Fibroblast of villous mesenchyme (primary cell): ENCODE data around the gene ZCWPW1. TPM values are rescaled to one million over a fixed set of nuclear protein-coding genes. Genes with fewer than 3 reads are reported as not detected.

Experiments used
- DNase-seq: peaks from one replicate; pipeline ENCODE4 v3.0.0-alpha.2; 2010; ENCODE audit warnings: low read depth
- H3K4me3 ChIP-seq: 2 replicates; pipeline ENCODE4 v1.5.1; 2011; ENCODE audit warnings: low read depth, mild to moderate bottlenecking, low read length
- total RNA-seq: library from RNA; depleted of rRNA; stranded (reverse); fragments of >200 nt; gene quantifications from 2 replicates; pipeline ENCODE4 v1.2.3, GENCODE V29; 2012
- TF ChIP-seq, protein P1 (sequence below): IDR thresholded peaks from 2 replicates; pipeline ENCODE4 v1.5.1; 2012; ENCODE audit warnings: low read depth, mild to moderate bottlenecking, low read length; ENCODE audit not compliant: insufficient read depth

The ZCWPW1 gene
- total RNA-seq, 1 donor: 0.43 TPM

DNA sequence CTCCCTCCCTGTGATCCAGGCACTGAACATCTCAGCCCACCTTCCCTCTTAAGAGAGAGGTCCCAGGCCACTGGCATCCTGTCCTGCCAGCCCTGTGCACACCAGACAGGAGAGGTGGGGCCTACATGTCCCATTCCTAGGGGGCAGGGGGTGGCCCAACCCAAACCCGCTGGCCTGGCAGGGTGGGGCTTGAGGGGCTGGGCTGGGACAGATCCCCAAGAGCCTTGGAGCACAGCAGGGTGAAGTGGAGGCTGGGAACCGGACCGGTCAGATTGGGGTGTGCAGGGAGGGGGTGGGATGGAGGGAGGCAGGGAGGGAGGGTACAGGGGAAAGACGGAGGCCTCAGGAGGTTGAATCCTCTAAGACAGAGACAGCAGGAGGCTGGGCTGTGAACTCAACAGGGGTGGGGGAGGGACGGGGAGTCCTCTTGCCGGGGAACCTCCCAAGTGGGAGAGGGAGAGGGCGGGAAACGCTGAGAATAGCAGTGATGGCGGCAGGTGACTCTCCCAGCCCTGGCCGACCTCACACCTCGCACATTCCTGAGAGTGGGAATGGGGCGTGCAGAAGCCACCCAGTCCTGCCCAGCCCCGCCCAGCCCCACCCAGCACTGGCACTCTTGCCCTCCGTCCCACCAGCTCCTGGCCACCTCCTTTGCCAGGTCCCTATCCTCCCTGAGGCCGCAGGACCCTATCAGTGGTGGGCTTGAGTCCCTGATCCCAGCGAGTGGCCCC lies 43.8 kb upstream of the ZCWPW1 start:
- H3K4me3 ChIP-seq: no peak overlapping the region
- DNase-seq: no peak
- TF ChIP-seq, protein P1, sequence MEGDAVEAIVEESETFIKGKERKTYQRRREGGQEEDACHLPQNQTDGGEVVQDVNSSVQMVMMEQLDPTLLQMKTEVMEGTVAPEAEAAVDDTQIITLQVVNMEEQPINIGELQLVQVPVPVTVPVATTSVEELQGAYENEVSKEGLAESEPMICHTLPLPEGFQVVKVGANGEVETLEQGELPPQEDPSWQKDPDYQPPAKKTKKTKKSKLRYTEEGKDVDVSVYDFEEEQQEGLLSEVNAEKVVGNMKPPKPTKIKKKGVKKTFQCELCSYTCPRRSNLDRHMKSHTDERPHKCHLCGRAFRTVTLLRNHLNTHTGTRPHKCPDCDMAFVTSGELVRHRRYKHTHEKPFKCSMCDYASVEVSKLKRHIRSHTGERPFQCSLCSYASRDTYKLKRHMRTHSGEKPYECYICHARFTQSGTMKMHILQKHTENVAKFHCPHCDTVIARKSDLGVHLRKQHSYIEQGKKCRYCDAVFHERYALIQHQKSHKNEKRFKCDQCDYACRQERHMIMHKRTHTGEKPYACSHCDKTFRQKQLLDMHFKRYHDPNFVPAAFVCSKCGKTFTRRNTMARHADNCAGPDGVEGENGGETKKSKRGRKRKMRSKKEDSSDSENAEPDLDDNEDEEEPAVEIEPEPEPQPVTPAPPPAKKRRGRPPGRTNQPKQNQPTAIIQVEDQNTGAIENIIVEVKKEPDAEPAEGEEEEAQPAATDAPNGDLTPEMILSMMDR: no peak

DNA sequence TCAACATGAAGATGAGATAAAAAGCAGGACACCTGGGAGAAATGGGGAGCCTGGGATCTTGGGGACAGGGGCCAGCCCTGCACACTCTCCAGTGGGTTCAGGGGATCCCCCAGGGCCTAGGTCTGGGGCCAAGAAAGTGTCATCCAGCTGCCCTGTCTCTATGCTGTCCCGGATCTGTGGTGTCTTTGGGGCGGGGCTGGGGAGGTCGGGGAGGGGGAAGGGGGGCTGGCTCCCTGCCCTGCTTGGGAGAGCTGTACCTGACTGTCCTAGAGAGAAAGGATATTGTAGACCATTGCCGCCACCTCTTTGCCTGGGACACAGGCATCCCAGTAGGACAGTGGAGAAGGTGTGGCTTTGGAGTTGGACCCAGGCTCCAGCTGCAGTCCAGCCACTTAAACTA lies 42.5 kb upstream of the ZCWPW1 start:
- TF ChIP-seq, protein P1: no peak
- no peak for DNase-seq
- H3K4me3 ChIP-seq: no peak overlapping the region

DNA sequence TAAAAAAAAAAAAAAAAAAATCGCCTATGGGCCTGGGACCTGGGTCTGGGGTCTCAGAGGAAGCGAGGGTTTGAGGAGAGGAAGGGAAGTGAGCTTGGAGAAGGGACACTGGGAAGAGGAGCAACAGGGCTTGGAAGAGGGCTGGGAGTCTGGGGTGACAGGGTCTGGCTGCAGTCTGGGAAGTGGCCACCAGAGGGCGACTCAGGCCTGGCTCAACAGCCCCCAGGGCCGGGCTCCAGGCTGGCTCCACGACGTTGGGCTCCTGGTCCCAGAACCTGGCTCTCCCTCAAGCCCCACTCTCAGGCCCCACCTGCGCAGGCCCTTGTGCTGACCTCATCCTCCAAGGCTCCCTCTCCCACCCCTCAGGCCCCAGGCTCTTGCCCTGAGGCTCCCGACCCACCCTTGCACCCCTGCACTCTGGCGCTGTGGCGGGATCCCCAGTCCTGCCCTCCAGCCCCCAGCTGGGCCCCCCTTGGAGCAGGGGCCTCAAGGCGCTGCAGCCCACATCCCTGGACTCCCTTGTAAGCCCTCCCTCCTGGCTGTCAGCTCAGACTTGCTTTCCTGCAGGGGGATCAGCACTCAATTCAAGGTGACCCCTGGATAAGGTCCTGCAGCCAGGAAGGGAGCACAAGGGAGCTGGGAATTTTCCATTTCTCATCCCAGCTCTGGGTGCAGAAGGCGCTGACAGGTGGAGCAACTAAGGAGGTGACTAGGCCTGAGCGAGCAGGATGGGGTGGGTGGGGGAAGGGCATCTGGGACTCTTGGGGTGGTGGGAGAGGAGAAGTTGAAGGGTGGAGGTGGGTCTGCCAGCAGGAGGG lies 40.9 kb upstream of the ZCWPW1 start:
- DNase-seq: peak; percentile 71
- no peak overlapping the region for H3K4me3 ChIP-seq
- TF ChIP-seq, protein P1: peak; percentile 95

DNA sequence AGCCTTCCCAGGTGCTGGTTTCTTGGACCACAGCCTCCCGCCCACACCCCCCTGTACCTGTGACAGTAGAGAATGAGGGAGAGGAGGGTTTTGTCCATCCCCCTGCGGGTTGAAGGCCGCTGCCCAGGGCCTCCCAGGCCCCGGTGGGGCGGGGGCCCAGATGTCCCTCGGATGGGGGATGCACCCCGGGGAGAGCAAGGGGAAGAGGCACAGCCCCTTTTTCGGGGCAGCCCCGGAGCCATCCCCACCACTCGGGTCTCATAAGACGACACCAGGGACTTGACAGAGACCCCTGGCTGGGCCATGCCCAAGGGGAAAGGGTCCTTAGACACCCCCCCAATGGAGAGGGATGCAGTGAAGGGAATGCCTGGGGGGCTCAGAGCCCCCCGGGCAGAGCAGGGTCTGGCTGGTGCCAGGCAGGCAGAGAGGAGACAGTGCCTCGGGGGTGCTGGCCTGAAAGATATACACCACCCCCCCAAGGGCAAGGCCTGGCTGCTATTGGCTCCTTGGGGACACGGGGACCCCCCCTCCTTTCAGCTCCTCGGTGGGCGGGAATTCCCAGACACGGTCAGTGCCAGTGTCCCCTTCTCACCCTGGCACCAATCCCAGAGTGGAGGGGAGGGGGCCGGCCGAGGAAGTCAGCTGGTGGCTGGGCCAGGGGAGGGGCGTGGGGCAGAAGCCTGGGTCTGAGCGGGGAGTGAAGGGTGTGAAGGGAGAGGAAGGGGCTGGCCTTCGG lies 39.3 kb upstream of the ZCWPW1 start:
- DNase-seq: no peak
- H3K4me3 ChIP-seq: no peak overlapping the region
- TF ChIP-seq, protein P1: no peak

DNA sequence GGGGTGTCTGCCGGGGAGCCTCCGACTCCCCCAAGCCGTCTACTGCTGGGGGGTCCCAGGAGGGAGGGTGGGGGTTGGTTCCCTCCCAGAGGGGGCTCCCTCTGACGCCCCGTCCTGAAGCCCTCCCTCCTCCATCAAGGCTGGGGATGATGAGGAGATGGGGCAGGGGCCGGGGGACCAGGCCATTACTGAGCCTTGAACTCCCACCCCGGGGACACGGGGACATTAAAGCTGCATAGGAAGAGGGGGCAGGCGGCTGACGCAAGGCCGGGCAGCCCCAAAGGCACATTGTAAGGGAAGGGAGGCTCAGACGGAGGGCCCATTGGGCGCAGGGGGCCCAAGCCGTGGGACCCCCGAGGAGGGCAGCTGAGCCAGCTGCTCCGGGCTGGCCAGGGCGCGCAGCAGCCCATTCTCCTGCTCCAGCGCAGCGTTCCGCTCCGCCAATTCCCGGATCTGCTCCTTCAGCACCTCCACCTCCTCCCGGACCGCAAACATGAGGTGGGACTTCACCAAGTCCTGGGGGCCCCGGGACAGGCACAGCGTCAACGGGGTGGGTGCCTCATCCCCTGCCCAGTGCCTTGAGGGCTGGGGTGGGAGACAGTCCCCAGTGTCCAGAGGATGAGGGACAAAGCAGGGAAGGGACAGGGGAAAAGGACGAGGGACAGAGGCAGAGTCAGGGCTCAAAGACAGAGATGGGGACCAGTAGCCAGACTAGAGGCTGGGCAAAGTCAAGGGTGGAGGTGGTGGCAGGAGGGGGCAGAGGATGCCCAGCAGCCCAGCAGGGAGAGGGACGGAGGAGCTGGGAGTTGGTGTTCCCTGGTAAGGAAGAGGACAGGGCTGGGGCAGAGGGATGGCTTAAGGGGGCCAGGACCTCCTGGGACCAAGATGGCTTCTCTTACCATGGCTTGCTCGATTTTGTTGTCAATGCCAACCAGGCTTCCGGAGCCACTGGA lies 38.4 kb upstream of the ZCWPW1 start:
- TF ChIP-seq, protein P1: no peak
- H3K4me3 ChIP-seq: no peak overlapping the region
- DNase-seq: no peak
